OCI-LY3 (cell line): Measurements from ENCODE around the gene ZMYND8.

Experiments
- H2AFZ ChIP-seq: fragments of 200-600, 300-600 bp; shearing (Covaris generic); 2 replicates; pipeline ENCODE4 v1.6.0; 2014; ENCODE audit warnings: antibody characterized with exemption, low read depth, low read length
- H3K27ac ChIP-seq: fragments of 200-600, 300-600 bp; sonication (generic); 2 replicates; pipeline ENCODE4 v1.5.1; 2014; ENCODE audit warnings: mild to moderate bottlenecking, low read length, moderate library complexity, mixed read lengths
- H3K27me3 ChIP-seq: fragments of 200-600, 300-600 bp; sonication (generic); 2 replicates; pipeline ENCODE4 v1.6.1; 2014; ENCODE audit warnings: low read depth, low read length, mixed read lengths
- H3K36me3 ChIP-seq: fragments of 200-600, 300-600 bp; sonication (generic); replicated peaks from 2 replicates; pipeline ENCODE3; 2014; ENCODE audit warnings: low read depth, low read length, mixed read lengths
- H3K4me1 ChIP-seq: fragments of 300-600, 200-600 bp; sonication (generic); 2 replicates; pipeline ENCODE4 v1.6.1; 2014; ENCODE audit warnings: low read length, mixed read lengths
- H3K4me2 ChIP-seq: fragments of 200-600, 300-600 bp; sonication (generic); 2 replicates; pipeline ENCODE4 v1.6.1; 2014; ENCODE audit warnings: low read length, mixed read lengths
- H3K4me3 ChIP-seq: fragments of 300-600, 200-600 bp; sonication (generic); 2 replicates; pipeline ENCODE4 v1.5.1; 2014; ENCODE audit warnings: antibody characterized with exemption, mild to moderate bottlenecking, low read length, moderate library complexity
- H3K79me2 ChIP-seq: fragments of 300-600, 200-600 bp; shearing (Covaris generic); 2 replicates; pipeline ENCODE4 v1.6.1; 2014; ENCODE audit warnings: mild to moderate bottlenecking, low read length, mixed read lengths
- H3K9ac ChIP-seq: fragments of 300-600, 200-600 bp; shearing (Covaris generic); 2 replicates; pipeline ENCODE4 v1.6.0; 2014; ENCODE audit warnings: mild to moderate bottlenecking, low read length, moderate library complexity
- H3K9me3 ChIP-seq: fragments of 200-600, 300-600 bp; shearing (Covaris generic); 2 replicates; pipeline ENCODE4 v1.6.1; 2014; ENCODE audit warnings: low read length, mixed read lengths; ENCODE audit not compliant: insufficient read depth
- H4K20me1 ChIP-seq: fragments of 200-600, 300-600 bp; sonication (generic); 2 replicates; pipeline ENCODE4 v1.6.1; 2016; ENCODE audit warnings: low read length, mixed read lengths; ENCODE audit not compliant: insufficient read depth
- CTCF ChIP-seq: fragments of 200-600, 300-600 bp; sonication (generic); IDR thresholded peaks from 2 replicates; pipeline ENCODE4 v1.5.1; 2014; ENCODE audit warnings: antibody characterized with exemption, low read length, low read depth
- EZH2phosphoT487 ChIP-seq: fragments of 200-600 bp; shearing (Covaris generic); IDR thresholded peaks from 2 replicates; pipeline ENCODE4 v1.6.1; 2018; ENCODE audit warnings: antibody characterized with exemption, mixed run types, low read depth

Gene ZMYND8

DNA sequence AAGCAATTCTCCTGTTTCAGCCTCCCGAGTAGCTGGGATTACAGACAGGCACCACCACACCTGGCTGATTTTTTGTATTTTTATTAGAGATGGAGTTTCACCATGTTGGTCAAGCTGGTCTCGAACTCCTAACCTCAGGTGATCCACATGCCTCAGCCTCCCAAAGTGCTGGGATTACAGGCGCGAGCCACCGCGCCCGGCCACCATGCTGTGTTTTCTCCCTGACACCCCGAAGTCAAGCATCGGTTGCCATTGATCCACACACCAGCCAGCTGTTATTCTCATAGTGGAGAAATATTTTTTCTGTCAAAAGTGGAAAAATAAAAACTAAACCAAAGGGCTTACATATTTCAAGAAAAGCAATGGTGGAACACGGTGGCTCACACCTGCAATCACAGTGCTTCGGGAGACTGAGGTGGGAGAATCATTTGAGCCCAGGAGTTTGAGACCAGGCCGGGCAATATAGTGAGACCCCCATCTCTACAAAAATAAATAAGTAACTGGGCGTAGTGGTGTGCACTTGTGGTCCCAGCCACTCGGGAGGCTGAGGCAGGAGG lies 157.4 kb downstream of the ZMYND8 start:
- Histone ChIP-seq H3K27ac (no peak overlapping the region), H3K9ac (no peak overlapping the region), H3K79me2 (no peaks in the 10 kb centered on the region), H3K36me3 (no peaks in the 10 kb centered on the region), H3K4me1 (peaks cover 18% of the 10 kb centered on the region), H3K9me3 (no peaks in the 10 kb centered on the region), H3K27me3 (no peaks in the 10 kb centered on the region), H3K4me2 (no peak overlapping the region), H2AFZ (no peak overlapping the region), H4K20me1 (no peaks in the 10 kb centered on the region), H3K4me3 (no peak overlapping the region)
- no peak for TF ChIP-seq EZH2phosphoT487
- TF ChIP-seq CTCF: no peak

GRCh38 chr20:47198254-47198671 lies 158.2 kb downstream of the ZMYND8 start:
- H3K79me2 ChIP-seq: no peaks in the 10 kb centered on the region
- H3K27ac ChIP-seq: no peak overlapping the region
- H3K4me1 ChIP-seq: peaks cover 18% of the 10 kb centered on the region
- H2AFZ ChIP-seq: no peak overlapping the region
- H3K4me2 ChIP-seq: no peak overlapping the region
- no peaks in the 10 kb centered on the region for H3K36me3 ChIP-seq
- H3K4me3 ChIP-seq: no peak overlapping the region
- H4K20me1 ChIP-seq: no peaks in the 10 kb centered on the region
- TF ChIP-seq EZH2phosphoT487 (no peak), CTCF (no peak)
- H3K9ac ChIP-seq: no peak overlapping the region
- H3K9me3 ChIP-seq: no peaks in the 10 kb centered on the region
- no peaks in the 10 kb centered on the region for H3K27me3 ChIP-seq

DNA sequence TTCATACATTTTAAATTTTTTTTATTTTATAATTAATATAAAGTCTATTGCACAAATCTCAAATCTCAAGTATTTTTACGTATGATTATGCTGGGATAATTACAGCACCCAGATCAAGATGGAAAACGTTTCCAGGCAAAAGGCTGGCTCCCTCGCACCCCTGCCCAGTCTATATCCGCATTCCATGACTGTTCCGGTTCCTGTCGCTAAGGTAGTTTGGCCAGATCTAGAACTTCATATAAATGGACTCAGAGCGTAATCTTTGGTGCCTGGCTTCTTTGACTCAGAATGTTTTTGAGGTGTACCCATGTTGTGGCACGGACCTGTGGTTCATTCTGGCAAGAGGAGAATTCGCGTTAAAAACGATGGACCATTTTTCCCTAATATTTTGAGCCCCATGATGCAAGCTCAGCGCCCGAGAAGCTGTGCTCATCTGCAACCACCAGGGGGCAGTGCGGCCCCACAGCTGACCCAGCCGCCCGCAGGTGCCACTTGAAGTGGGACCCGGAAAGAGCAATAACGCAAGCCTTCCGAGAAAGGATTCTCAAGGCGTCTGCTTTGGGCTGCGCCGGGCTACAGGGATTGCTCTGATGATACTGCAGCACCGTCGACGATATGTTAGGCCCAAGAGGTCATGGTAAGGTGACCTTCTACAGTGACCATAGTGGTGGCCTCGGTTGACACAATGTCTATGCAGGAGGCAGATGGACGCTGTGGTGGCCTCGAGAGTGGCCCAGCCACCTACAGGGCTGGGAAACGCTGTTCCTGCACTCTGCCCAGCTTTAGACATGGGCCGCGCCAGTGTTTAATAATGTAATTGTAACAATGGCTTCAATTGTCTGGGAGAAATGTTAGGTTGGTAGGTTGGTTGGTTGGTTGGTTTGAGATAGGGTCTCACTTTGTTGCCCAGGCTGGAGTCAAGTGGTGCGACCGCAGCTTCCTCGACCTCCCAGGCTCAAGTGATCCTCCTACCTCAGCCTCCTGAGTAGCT lies 160.1 kb downstream of the ZMYND8 start:
- Histone ChIP-seq H3K4me1 (peaks cover 18% of the 10 kb centered on the region), H2AFZ (peak overlapping the region; percentile 98), H3K9ac (peak overlapping the region; percentile 54), H4K20me1 (no peaks in the 10 kb centered on the region), H3K79me2 (no peaks in the 10 kb centered on the region), H3K4me3 (peak overlapping the region; percentile 70), H3K4me2 (peak overlapping the region; percentile 90), H3K27me3 (peaks cover 7% of the 10 kb centered on the region), H3K27ac (no peak overlapping the region), H3K9me3 (no peaks in the 10 kb centered on the region), H3K36me3 (no peaks in the 10 kb centered on the region)
- no peak for TF ChIP-seq EZH2phosphoT487
- peak; percentile 100 for TF ChIP-seq CTCF

DNA sequence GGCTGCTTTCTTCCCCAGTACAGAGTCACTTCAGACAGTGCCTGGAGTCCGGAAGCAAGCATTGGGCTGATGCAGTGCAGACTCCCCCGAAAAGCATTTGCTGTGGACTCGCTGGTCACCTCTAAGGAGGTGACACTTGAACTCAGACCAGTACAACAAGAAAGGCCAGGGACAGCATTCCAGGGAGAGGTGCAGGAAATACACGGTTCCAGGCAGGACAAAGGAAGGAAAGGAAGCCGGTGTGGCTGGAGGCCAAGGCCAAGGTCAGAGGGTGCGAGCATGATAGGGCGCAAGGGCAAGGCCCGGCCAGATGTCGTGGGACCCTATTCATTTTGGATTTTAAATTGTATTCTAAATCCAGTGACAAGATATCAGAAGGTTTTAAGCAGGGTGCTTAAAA lies 160.9 kb downstream of the ZMYND8 start:
- Histone ChIP-seq H2AFZ (no peak overlapping the region), H3K9me3 (no peaks in the 10 kb centered on the region)
- TF ChIP-seq CTCF (no peak), EZH2phosphoT487 (no peak)

More for the DNA sequence above, 160.9 kb downstream of the ZMYND8 start:
- H3K4me3 ChIP-seq: no peak overlapping the region
- H3K4me1 ChIP-seq: peaks cover 10% of the 10 kb centered on the region
- H3K36me3 ChIP-seq: no peaks in the 10 kb centered on the region
- peaks cover 15% of the 10 kb centered on the region for H3K27me3 ChIP-seq
- H3K9ac ChIP-seq: no peak overlapping the region
- no peak overlapping the region for H3K27ac ChIP-seq
- no peak overlapping the region for H3K4me2 ChIP-seq
- H4K20me1 ChIP-seq: no peaks in the 10 kb centered on the region
- H3K79me2 ChIP-seq: no peaks in the 10 kb centered on the region
